Measurements from ENCODE around the gene ARHGEF6.

ARHGEF6 gene

GRCh38 chrX:136767104-136767941, 13.4 kb downstream of the ARHGEF6 start:
- TF ChIP-seq, protein P1, sequence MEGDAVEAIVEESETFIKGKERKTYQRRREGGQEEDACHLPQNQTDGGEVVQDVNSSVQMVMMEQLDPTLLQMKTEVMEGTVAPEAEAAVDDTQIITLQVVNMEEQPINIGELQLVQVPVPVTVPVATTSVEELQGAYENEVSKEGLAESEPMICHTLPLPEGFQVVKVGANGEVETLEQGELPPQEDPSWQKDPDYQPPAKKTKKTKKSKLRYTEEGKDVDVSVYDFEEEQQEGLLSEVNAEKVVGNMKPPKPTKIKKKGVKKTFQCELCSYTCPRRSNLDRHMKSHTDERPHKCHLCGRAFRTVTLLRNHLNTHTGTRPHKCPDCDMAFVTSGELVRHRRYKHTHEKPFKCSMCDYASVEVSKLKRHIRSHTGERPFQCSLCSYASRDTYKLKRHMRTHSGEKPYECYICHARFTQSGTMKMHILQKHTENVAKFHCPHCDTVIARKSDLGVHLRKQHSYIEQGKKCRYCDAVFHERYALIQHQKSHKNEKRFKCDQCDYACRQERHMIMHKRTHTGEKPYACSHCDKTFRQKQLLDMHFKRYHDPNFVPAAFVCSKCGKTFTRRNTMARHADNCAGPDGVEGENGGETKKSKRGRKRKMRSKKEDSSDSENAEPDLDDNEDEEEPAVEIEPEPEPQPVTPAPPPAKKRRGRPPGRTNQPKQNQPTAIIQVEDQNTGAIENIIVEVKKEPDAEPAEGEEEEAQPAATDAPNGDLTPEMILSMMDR (conservative IDR thresholded peaks at IDR 0.05): peak; percentile 44
- no peak for TF ChIP-seq ZFX (IDR thresholded peaks at IDR 0.05)
- H3K27ac ChIP-seq: peak overlapping the region; percentile 56

- no peak for TF ChIP-seq ZFX (IDR thresholded peaks at IDR 0.05)
- TF ChIP-seq, protein P1 (conservative IDR thresholded peaks at IDR 0.05): no peak
- H3K27ac ChIP-seq: peak overlapping the region; percentile 56; the same call in 1 of the 2 replicates
These were observed 14.0 kb downstream of the ARHGEF6 start for GRCh38 chrX:136766785-136767103.

GRCh38 chrX:136765821-136766356, 14.8 kb downstream of the ARHGEF6 start:
- TF ChIP-seq, protein P1 (conservative IDR thresholded peaks at IDR 0.05): no peak
- TF ChIP-seq ZFX (IDR thresholded peaks at IDR 0.05): no peak
- no peak overlapping the region for H3K27ac ChIP-seq

GRCh38 chrX:136764206-136764605, 16.5 kb downstream of the ARHGEF6 start:
- H3K27ac ChIP-seq: no peak overlapping the region
- TF ChIP-seq ZFX (IDR thresholded peaks at IDR 0.05): no peak
- TF ChIP-seq, protein P1 (conservative IDR thresholded peaks at IDR 0.05): no peak

- H3K27ac ChIP-seq: no peak overlapping the region
- TF ChIP-seq, protein P1 (conservative IDR thresholded peaks at IDR 0.05): no peak
- TF ChIP-seq ZFX (IDR thresholded peaks at IDR 0.05): no peak
These were observed 17.8 kb downstream of the ARHGEF6 start for GRCh38 chrX:136762820-136763452.

- H3K27ac ChIP-seq: no peak overlapping the region
- TF ChIP-seq ZFX (IDR thresholded peaks at IDR 0.05): no peak
- TF ChIP-seq, protein P1 (conservative IDR thresholded peaks at IDR 0.05): no peak
These were observed 19.3 kb downstream of the ARHGEF6 start for GRCh38 chrX:136761421-136761820.

DNA sequence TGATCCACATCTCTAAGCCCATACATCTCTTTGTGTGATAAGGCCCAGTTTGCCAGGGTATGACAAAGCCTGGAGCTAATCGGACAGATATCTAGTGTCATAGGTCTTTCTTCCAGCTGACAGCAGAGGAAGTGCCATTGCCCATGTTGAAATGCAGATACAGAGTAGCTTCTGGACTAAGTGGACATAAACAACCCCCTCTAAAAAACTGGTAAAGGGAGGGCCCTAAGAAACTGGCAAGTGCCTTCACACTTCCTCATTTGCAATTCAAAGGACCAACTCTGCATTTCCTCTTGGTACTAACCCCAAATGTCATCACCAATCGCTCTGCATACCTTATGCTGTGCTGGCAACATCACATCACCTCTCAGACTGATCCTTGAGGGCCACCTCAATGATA, 20.8 kb downstream of the ARHGEF6 start:
- TF ChIP-seq ZFX (IDR thresholded peaks at IDR 0.05): no peak
- TF ChIP-seq, protein P1 (conservative IDR thresholded peaks at IDR 0.05): no peak
- no peak overlapping the region for H3K27ac ChIP-seq

Measured in C4-2B (cell line).